WI38 (cell line): ENCODE data around the gene SNX13.

Experiments used
- H3K4me3 ChIP-seq: 2 replicates; pipeline ENCODE4 v1.5.1; 2011; ENCODE audit warnings: low read depth, mild to moderate bottlenecking, control low read depth, low read length
- TF ChIP-seq, protein P1 (sequence below): IDR thresholded peaks from 2 replicates; pipeline ENCODE4 v1.5.1; 2012; ENCODE audit warnings: low read depth, mild to moderate bottlenecking, control low read depth, low read length

The SNX13 gene

DNA sequence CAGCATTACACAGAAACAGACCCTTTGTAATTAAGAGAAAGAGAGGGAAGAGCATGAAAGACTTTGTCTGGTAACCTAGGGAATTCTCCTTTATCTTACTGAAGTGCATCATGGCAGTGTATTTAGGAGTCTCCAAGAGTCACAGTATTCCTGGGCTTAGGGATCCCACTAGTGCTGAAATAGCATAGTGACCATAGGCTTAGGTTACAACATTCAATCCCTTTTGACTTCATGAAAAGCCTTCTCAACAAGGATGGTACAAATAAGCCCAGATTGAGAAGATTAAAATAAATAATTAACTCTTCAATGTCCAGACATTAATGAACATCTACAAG is 76.5 kb downstream of the SNX13 start:
- TF ChIP-seq, protein P1, sequence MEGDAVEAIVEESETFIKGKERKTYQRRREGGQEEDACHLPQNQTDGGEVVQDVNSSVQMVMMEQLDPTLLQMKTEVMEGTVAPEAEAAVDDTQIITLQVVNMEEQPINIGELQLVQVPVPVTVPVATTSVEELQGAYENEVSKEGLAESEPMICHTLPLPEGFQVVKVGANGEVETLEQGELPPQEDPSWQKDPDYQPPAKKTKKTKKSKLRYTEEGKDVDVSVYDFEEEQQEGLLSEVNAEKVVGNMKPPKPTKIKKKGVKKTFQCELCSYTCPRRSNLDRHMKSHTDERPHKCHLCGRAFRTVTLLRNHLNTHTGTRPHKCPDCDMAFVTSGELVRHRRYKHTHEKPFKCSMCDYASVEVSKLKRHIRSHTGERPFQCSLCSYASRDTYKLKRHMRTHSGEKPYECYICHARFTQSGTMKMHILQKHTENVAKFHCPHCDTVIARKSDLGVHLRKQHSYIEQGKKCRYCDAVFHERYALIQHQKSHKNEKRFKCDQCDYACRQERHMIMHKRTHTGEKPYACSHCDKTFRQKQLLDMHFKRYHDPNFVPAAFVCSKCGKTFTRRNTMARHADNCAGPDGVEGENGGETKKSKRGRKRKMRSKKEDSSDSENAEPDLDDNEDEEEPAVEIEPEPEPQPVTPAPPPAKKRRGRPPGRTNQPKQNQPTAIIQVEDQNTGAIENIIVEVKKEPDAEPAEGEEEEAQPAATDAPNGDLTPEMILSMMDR: no peak
- H3K4me3 ChIP-seq: no peak overlapping the region

DNA sequence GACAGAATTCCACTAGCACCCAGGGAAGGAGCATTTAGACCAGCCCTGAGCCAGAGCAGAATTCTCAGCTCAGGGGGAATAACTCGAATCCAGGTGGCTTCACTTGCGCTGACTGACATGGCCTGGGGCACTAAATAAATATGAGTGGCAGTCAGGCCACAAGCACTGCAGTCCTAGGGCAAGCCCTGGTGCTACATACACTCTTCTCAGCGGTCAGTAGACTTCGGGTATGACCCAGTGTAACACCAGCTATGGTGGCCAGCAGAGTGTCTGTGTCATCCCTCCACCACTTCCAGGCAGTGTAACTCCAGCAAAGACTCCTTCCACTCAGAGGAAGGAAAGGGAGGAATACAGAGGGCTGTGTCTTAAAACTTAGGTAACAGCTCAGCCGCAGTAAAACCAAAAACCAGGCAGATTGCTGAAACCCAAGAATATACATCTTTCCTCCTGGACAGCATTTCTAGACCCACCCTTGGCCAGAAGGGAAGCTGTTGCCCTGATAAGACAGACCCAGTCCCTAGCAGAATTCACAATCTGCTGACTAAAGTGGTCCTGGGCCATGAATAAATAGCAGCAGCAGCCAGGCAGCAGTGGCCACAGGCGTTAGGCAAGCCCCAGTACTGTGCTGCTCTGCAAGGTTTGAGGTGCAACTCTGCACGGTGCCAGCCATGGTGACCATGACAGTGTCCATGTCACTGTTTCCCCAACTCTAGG is 77.0 kb downstream of the SNX13 start:
- TF ChIP-seq, protein P1: no peak

DNA sequence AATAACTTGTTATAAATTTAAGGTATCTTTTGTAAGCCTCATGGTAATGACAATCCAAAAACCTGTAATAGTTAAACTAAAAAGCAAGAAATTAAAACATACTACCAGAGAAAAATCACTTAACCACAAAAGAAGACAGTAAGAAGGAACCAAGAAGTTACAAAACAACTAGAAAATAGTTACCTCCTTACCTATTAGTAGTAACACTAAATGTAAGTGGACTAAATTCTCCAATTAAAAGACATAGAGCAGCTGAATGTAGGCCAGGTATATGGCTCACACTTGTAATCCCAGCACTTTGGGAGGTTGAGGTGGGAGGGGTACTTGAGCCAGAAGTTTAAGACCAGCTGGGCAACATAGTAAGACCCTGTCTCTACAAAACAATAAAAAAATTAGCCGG is 84.0 kb downstream of the SNX13 start:
- no peak overlapping the region for H3K4me3 ChIP-seq
- TF ChIP-seq, protein P1: no peak

More for the DNA sequence above, 77.0 kb downstream of the SNX13 start:
- H3K4me3 ChIP-seq: no peak overlapping the region

DNA sequence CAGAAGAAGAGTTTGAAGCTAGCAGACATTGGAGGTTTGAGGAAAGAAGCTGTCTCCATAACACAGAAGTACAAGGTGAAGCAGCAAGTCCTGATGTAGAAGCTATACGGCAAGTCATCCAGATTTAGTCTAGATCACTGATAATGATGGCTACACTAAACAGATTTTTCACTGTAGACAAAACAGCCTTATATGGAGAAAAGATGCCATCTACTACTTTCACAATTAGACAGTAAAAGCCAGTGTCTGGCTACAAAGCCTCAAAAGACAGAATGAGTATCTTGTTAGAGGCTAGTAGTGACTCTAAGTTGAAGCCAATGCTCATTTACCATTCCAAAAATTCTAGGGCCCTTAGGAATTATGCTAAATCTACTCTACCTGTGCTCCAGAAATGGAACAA is 85.1 kb downstream of the SNX13 start:
- TF ChIP-seq, protein P1: no peak
- no peak overlapping the region for H3K4me3 ChIP-seq

DNA sequence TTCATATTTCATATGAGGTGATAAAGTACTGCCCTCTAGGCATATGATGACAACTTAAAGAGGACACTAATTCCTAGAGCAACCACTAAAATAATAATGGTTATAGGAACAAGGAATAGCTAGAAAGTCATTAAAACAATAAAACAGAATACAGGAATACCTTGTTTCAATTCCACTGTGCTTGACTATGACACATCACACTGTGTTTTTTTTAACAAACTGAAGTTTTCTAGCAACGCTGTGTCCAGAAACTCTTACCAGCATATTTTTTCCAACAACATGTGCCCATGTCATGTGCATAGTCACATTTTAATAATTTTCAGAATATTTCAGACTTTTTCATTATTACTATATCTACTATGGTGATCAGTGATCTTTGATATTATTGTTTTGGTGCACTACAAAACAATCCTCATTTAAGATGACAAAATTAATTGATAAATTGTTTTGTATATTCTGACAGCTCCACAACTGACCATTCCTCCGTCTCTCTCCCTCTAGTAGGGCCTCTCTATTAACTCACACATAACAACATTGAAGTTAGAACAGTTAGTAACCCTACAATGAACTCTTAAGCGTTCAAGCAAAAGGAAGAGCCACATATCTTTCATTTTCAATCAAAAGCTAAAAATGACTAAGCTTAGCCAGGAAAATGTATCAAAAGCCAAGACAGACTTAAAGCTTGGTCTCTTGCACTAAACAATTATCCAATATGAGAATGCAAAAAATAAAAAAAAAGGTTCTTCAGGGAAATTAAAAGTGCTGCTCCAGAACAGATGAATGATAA is 85.8 kb downstream of the SNX13 start:
- TF ChIP-seq, protein P1: no peak
- no peak overlapping the region for H3K4me3 ChIP-seq

DNA sequence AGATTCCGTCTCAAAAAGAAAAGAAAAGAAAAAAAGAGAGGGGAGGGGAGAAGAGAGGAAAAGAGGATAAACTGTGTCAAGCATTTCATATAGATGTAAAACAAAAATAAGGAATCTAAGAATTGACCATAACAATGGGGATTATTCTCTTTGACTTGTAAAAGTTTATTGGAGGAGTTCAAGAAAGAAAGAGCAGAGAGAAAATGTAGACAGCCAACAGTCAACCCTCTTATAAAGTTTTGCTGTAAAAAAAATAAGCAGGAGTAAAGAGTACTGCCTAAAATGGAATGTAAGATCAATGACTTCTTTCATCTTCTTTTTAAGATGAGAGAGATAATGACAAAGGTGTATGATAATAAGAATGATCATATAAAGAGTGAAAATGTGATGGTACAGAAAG is 87.9 kb downstream of the SNX13 start:
- TF ChIP-seq, protein P1: no peak
- H3K4me3 ChIP-seq: no peak overlapping the region

DNA sequence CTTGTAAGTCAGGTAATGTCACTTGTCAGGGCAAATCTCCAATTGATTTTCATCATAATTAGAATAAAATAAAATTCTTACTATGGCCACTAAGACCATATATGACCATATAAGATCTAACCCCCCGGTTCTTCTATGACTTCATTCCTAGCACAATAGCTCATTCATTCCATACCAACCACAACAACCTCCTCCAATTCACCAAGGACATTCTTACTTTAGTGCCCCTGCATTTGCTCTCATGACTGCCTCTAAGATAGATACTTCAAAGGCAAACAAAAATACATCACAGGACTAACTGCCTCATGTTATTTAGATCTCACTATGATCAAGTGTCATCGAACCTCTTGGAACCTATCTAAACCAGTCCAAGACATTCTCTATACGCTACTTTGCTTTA is 90.8 kb downstream of the SNX13 start:
- H3K4me3 ChIP-seq: no peak overlapping the region
- TF ChIP-seq, protein P1: no peak
